Dendritic cell treated with granulocyte-macrophage colony-stimulating factor and Interleukin-4, amounts not matched to agents 40 ng/mL and 50 ng/mL, for 4 days (primary cell): ENCODE measurements around the gene RAB18.

ENCODE experiments used
- H3K27ac Mint-ChIP-seq: one replicate; pipeline ENCODE4 v1.8.0; 2022; ENCODE audit warnings: mild to moderate bottlenecking, mixed read lengths
- H3K27me3 Mint-ChIP-seq: one replicate; pipeline ENCODE4 v1.8.0; 2022; ENCODE audit warnings: mild to moderate bottlenecking, mixed read lengths
- H3K36me3 Mint-ChIP-seq: one replicate; pipeline ENCODE4 v1.8.0; 2022; ENCODE audit warnings: low read depth, mixed read lengths
- H3K4me1 Mint-ChIP-seq: one replicate; pipeline ENCODE4 v1.8.0; 2022; ENCODE audit warnings: low read depth, mixed read lengths
- H3K4me3 Mint-ChIP-seq: one replicate; pipeline ENCODE4 v1.8.0; 2022; ENCODE audit warnings: mild to moderate bottlenecking, moderate library complexity, mixed read lengths
- H3K9me3 Mint-ChIP-seq: one replicate; pipeline ENCODE4 v1.8.0; 2022; ENCODE audit warnings: mixed read lengths
- intact Hi-C: fragments of 100-400 bp; cut with micrococcal nuclease; formaldehyde crosslinking; loops from one replicate; pipeline ENCODE4 v1.15.0; 2022

RAB18 gene

GRCh38 chr10:27584302-27584701, 80.2 kb downstream of the RAB18 start:
- H3K4me1 Mint-ChIP-seq = no peaks in the 10 kb centered on the region
- H3K4me3 Mint-ChIP-seq = no peak overlapping the region
- intact Hi-C loops = no loop called here
- H3K27ac Mint-ChIP-seq = no peak overlapping the region
- H3K9me3 Mint-ChIP-seq = peaks cover 8% of the 10 kb centered on the region
- H3K27me3 Mint-ChIP-seq = peaks cover 8% of the 10 kb centered on the region
- H3K36me3 Mint-ChIP-seq = no peaks in the 10 kb centered on the region
